ENCODE measurements around the gene FBXW8.

- no peak for TF ChIP-seq CTCF (optimal IDR thresholded peaks at IDR 0.05 in 1 of 3, IDR thresholded peaks at IDR 0.05 in 1 of 3, conservative IDR thresholded peaks at IDR 0.05 in 1 of 3; ENCODE audit: extremely low read depth in 1 of 3, insufficient read depth in 2 of 3, low read length in 3 of 3)
- no peak for TF ChIP-seq EZH2 (IDR thresholded peaks at IDR 0.05; ENCODE audit: low read length)
Measured at GRCh38 chr12:116929885-116930284, 19.1 kb downstream of the FBXW8 start.

Measured in keratinocyte (primary cell).